Liver (tissue), 9 donors: ENCODE measurements around the gene MAD2L1BP. TPM values are rescaled to one million over a fixed set of nuclear protein-coding genes. Genes with fewer than 3 reads are reported as not detected.

Source experiments
- DNase-seq: peaks from one replicate; pipeline ENCODE4 v3.0.0-alpha.2; 2017; ENCODE audit warnings: low spot score
- H3K27ac ChIP-seq, 2 donors: one replicate each; pipeline ENCODE4 v1.7.0; 2013; ENCODE audit warnings: inconsistent platforms in 2 of 2, low read length in 2 of 2, control low read depth in 1 of 2, low read depth in 1 of 2, mild to moderate bottlenecking in 1 of 2
- H3K27me3 ChIP-seq, 4 donors: one replicate each; pipeline versions ENCODE4 v1.6.1 to v1.7.0; 2013; ENCODE audit warnings: low read length in 3 of 4, inconsistent platforms in 1 of 4, mild to moderate bottlenecking in 1 of 4, moderate library complexity in 1 of 4; ENCODE audit not compliant: control insufficient read depth in 4 of 4, insufficient read depth in 4 of 4
- H3K36me3 ChIP-seq, 4 donors: one replicate each; pipeline versions ENCODE4 v1.6.1 to v1.7.0; 2013; ENCODE audit warnings: low read length in 3 of 4, mild to moderate bottlenecking in 3 of 4, low read depth in 1 of 4, moderate library complexity in 1 of 4; ENCODE audit not compliant: control insufficient read depth in 4 of 4, insufficient read depth in 3 of 4
- H3K4me1 ChIP-seq, 4 donors: one replicate each; pipeline versions ENCODE4 v1.6.1 to v1.7.0; 2013; ENCODE audit warnings: low read length in 3 of 4, mild to moderate bottlenecking in 3 of 4, moderate library complexity in 1 of 4; ENCODE audit not compliant: control insufficient read depth in 4 of 4, insufficient read depth in 4 of 4
- H3K4me3 ChIP-seq, 3 donors: one replicate each; pipeline versions ENCODE4 v1.6.1 to v1.7.0; 2013; ENCODE audit warnings: low read length in 3 of 3, control low read depth in 1 of 3, low read depth in 1 of 3, mild to moderate bottlenecking in 1 of 3
- H3K9ac ChIP-seq, 2 donors: one replicate each; pipeline ENCODE4 v1.7.0; 2013; ENCODE audit warnings: low read length in 2 of 2, mild to moderate bottlenecking in 2 of 2, moderate library complexity in 2 of 2, control low read depth in 1 of 2, low read depth in 1 of 2
- H3K9me3 ChIP-seq, 4 donors: one replicate each; pipeline versions ENCODE4 v1.6.1 to v1.7.0; 2013; ENCODE audit warnings: low read length in 3 of 4; ENCODE audit not compliant: control insufficient read depth in 4 of 4
- ATF3 ChIP-seq: IDR thresholded peaks from 2 replicates; pipeline ENCODE4 v1.6.1; 2016; ENCODE audit warnings: antibody characterized with exemption
- CTCF ChIP-seq: fragments of 150-350 bp; IDR thresholded peaks from 2 replicates; pipeline ENCODE4 v1.5.1; 2017; ENCODE audit warnings: improper control_type of control experiment, low read depth, low read length; ENCODE audit not compliant: missing input control
- EGR1 ChIP-seq, 2 donors: IDR thresholded peaks; 2 replicates each; pipeline ENCODE4 v1.6.1; 2016 to 2018; ENCODE audit warnings: antibody characterized with exemption in 2 of 2, low read depth in 2 of 2
- FOXA1 ChIP-seq: IDR thresholded peaks from 2 replicates; pipeline ENCODE4 v1.6.1; 2016; ENCODE audit warnings: antibody characterized with exemption
- FOXA2 ChIP-seq: IDR thresholded peaks from 2 replicates; pipeline ENCODE4 v1.6.1; 2016; ENCODE audit warnings: antibody characterized with exemption
- GABPA ChIP-seq, 2 donors: IDR thresholded peaks in 1 of 2; conservative IDR thresholded peaks in 1 of 2; 2 replicates each; pipeline ENCODE4 v1.6.1; 2016; ENCODE audit warnings: antibody characterized with exemption in 2 of 2, mild to moderate bottlenecking in 1 of 2, moderate library complexity in 1 of 2
- HNF4A ChIP-seq, 2 donors: conservative IDR thresholded peaks; 2 replicates each; pipeline ENCODE4 v1.6.1; 2016; ENCODE audit warnings: antibody characterized with exemption in 2 of 2, mild to moderate bottlenecking in 2 of 2
- HNF4G ChIP-seq: IDR thresholded peaks from 2 replicates; pipeline ENCODE4 v1.6.1; 2016; ENCODE audit warnings: antibody characterized with exemption
- JUND ChIP-seq, 2 donors: IDR thresholded peaks; 2 replicates each; pipeline ENCODE4 v1.6.1; 2016; ENCODE audit warnings: antibody characterized with exemption in 2 of 2
- MAX ChIP-seq: IDR thresholded peaks from 2 replicates; pipeline ENCODE4 v1.6.1; 2016; ENCODE audit warnings: antibody characterized with exemption
- NR2F2 ChIP-seq: IDR thresholded peaks from 2 replicates; pipeline ENCODE4 v1.6.1; 2016; ENCODE audit warnings: antibody characterized with exemption
- RAD21 ChIP-seq, 2 donors: IDR thresholded peaks; 2 replicates each; pipeline ENCODE4 v1.6.1; 2016; ENCODE audit warnings: antibody characterized with exemption in 2 of 2, mild to moderate bottlenecking in 2 of 2
- REST ChIP-seq: IDR thresholded peaks from 2 replicates; pipeline ENCODE4 v1.6.1; 2016; ENCODE audit warnings: antibody characterized with exemption, mild to moderate bottlenecking
- RXRA ChIP-seq, 2 donors: IDR thresholded peaks; 2 replicates each; pipeline ENCODE4 v1.6.1; 2017 to 2018; ENCODE audit warnings: antibody characterized with exemption in 2 of 2, mild to moderate bottlenecking in 1 of 2
- SP1 ChIP-seq: IDR thresholded peaks from 2 replicates; pipeline ENCODE4 v1.6.1; 2018; ENCODE audit warnings: antibody characterized with exemption, mild to moderate bottlenecking
- TAF1 ChIP-seq: conservative IDR thresholded peaks from 2 replicates; pipeline ENCODE4 v1.6.1; 2016; ENCODE audit warnings: antibody characterized with exemption, mild to moderate bottlenecking
- YY1 ChIP-seq: IDR thresholded peaks from 2 replicates; pipeline ENCODE4 v1.6.1; 2016; ENCODE audit warnings: antibody characterized with exemption, mild to moderate bottlenecking
- ZBTB33 ChIP-seq: IDR thresholded peaks from 2 replicates; pipeline ENCODE4 v1.6.1; 2016; ENCODE audit warnings: antibody characterized with exemption
- WGBS: extraction: QIAGEN DNeasy Blood & Tissue Kit; methylation state at CpG from one replicate; pipeline ENCODE4 v1.1.7; 2013; 5-methylcytosine and 5-hydroxymethylcytosine counted together
- polyA plus RNA-seq, 2 donors: library from polyadenylated mRNA; stranded (reverse) in 1 of 2; unstranded in 1 of 2; fragments of 200-250 nt in 1 of 2; fragments of >200 nt in 1 of 2; fragmentation: Nextera tagmentation in 1 of 2; extraction: Ambion mirVana in 1 of 2; gene quantifications; one replicate each; pipeline versions ENCODE4 v1.2.1 to v1.2.3, GENCODE V29; 2013 to 2015
- total RNA-seq, 2 donors: library from RNA; depleted of rRNA; stranded (reverse); fragments of >200 nt; gene quantifications; one replicate each; pipeline ENCODE4 v1.2.3, GENCODE V29; 2014
- donor health status: healthy.
- donor health status: healthy.
- donor health status: healthy.
- donor health status: healthy.
- donor health status: healthy.

Gene MAD2L1BP
- total and polyA plus RNA-seq, 4 donors: 11.2 to 17.3 (median 16.1) TPM

GRCh38 chr6:43593938-43594337 is 41.7 kb upstream of the MAD2L1BP start:
- Histone ChIP-seq H3K9me3 (no peaks in the 10 kb centered on the region), H3K4me1 (no peaks in the 10 kb centered on the region), H3K36me3 (peaks cover 0 to 8% (median 3%) of the 10 kb centered on the region in 4 donors), H3K27ac (no peak overlapping the region), H3K27me3 (no peaks in the 10 kb centered on the region), H3K4me3 (no peak overlapping the region), H3K9ac (no peak overlapping the region)
- no peak for DNase-seq
- 81% methylated on average over 1 of the region's 1 CpG for WGBS
- TF ChIP-seq FOXA2 (no peak), SP1 (no peak), CTCF (no peak), YY1 (no peak), EGR1 (IDR thresholded peaks at IDR 0.05; ENCODE audit: low read depth in 2 of 2) (no peak)

- Histone ChIP-seq H3K36me3 (peaks cover 7 to 22% (median 17%) of the 10 kb centered on the region in 4 donors), H3K4me1 (no peaks in the 10 kb centered on the region), H3K9ac (no peak overlapping the region), H3K9me3 (no peaks in the 10 kb centered on the region), H3K27me3 (no peaks in the 10 kb centered on the region), H3K27ac (no peak overlapping the region), H3K4me3 (no peak overlapping the region)
- TF ChIP-seq YY1 (no peak), HNF4A (conservative IDR thresholded peaks at IDR 0.05) (no peak), GABPA (IDR thresholded peaks at IDR 0.05 in 1 of 2, conservative IDR thresholded peaks at IDR 0.05 in 1 of 2) (no peak), MAX (no peak), RXRA (IDR thresholded peaks at IDR 0.05) (no peak), REST (no peak), SP1 (no peak), ATF3 (no peak), RAD21 (IDR thresholded peaks at IDR 0.05) (no peak), FOXA2 (no peak), FOXA1 (no peak), EGR1 (IDR thresholded peaks at IDR 0.05; ENCODE audit: low read depth in 2 of 2) (no peak), ZBTB33 (no peak), CTCF (no peak), NR2F2 (no peak), HNF4G (no peak), TAF1 (no peak), JUND (IDR thresholded peaks at IDR 0.05) (no peak)
- DNase-seq: no peak
- WGBS: 98% methylated on average over 2 of the region's 2 CpGs
Observed at GRCh38 chr6:43600595-43600994, 35.0 kb upstream of the MAD2L1BP start.
